A673 (cell line): ENCODE measurements around the gene METTL26. TPM values are rescaled to one million over a fixed set of nuclear protein-coding genes. Genes with fewer than 3 reads are reported as not detected.

ENCODE experiments used
- BruUV-seq: library from RNA; stranded (reverse); fragments of 400-500 nt; replicated peaks from 2 replicates; lab custom pipeline; 2021; lab: Mats Ljungman, UMichigan
- CTCF ChIA-PET: fragments of 300-600 bp; sonication (Branson Sonifier 250); formaldehyde crosslinking; loops from one replicate; lab custom pipeline; 2022; ENCODE audit warnings: antibody characterized with exemption; lab: Charles Lee
- POLR2A ChIA-PET: fragments of 300-600 bp; sonication (Branson Sonifier 250); formaldehyde crosslinking; loops from one replicate; lab custom pipeline; 2022; ENCODE audit warnings: antibody characterized with exemption; ENCODE audit not compliant: low non-redundant PET; lab: Charles Lee
- DNase-seq: peaks from one replicate; pipeline ENCODE4 v3.0.0-alpha.2; 2015; ENCODE audit warnings: low spot score
- H3K27ac ChIP-seq: fragments of 200-600 bp; sonication (generic); 2 replicates; pipeline ENCODE4 v1.5.1; 2016; ENCODE audit warnings: mixed run types, low read depth, mild to moderate bottlenecking, mixed read lengths, antibody characterized with exemption, low read length; ENCODE audit not compliant: poor library complexity, severe bottlenecking
- H3K27me3 ChIP-seq: fragments of 200-600 bp; sonication (generic); replicated peaks from 2 replicates; pipeline ENCODE4 v1.6.1; 2017; ENCODE audit warnings: mixed run types, low read depth, mild to moderate bottlenecking, mixed read lengths, antibody characterized with exemption, low read length; ENCODE audit not compliant: insufficient read depth, poor library complexity
- H3K36me3 ChIP-seq: fragments of 200-600 bp; sonication (generic); 2 replicates; pipeline ENCODE4 v1.6.1; 2016; ENCODE audit warnings: mixed run types, mild to moderate bottlenecking, mixed read lengths, antibody characterized with exemption, low read length; ENCODE audit not compliant: insufficient read depth, poor library complexity, severe bottlenecking
- H3K4me1 ChIP-seq: fragments of 200-600 bp; sonication (generic); 2 replicates; pipeline ENCODE4 v1.6.1; 2017; ENCODE audit warnings: mixed run types, mild to moderate bottlenecking, mixed read lengths, antibody characterized with exemption, low read length; ENCODE audit not compliant: insufficient read depth, poor library complexity, severe bottlenecking
- H3K4me3 ChIP-seq: fragments of 200-600 bp; sonication (generic); 2 replicates; pipeline ENCODE4 v1.5.1; 2016; ENCODE audit warnings: low read depth, mixed run types, mild to moderate bottlenecking, mixed read lengths, low read length; ENCODE audit not compliant: poor library complexity, severe bottlenecking
- H3K9me3 ChIP-seq: fragments of 200-600 bp; sonication (generic); 2 replicates; pipeline ENCODE4 v1.6.1; 2016; ENCODE audit warnings: mixed run types, low read depth, mild to moderate bottlenecking, mixed read lengths, antibody characterized with exemption, low read length; ENCODE audit not compliant: poor library complexity, severe bottlenecking
- CTCF ChIP-seq: fragments of 300-800, 200-600 bp; sonication (generic); conservative IDR thresholded peaks from 2 replicates; pipeline ENCODE4 v1.5.1; 2017; ENCODE audit warnings: low read depth, mild to moderate bottlenecking, antibody characterized with exemption, low read length, moderate library complexity, mixed read lengths
- EZH2 ChIP-seq: fragments of 200-600 bp; sonication (generic); IDR thresholded peaks from 2 replicates; pipeline ENCODE4 v1.6.1; 2017; ENCODE audit warnings: borderline replicate concordance, low read depth, mild to moderate bottlenecking, mixed read lengths, antibody characterized with exemption, low read length; ENCODE audit not compliant: poor library complexity, severe bottlenecking
- intact Hi-C: fragments of 100-400 bp; cut with micrococcal nuclease; formaldehyde crosslinking; loops from one replicate; pipeline ENCODE4 v1.10.0; 2022; ENCODE audit not compliant: unreplicated experiment
- total RNA-seq: library from RNA; stranded (reverse); gene quantifications from 2 replicates; pipeline ENCODE4 v1.2.3, GENCODE V29; 2021

METTL26 gene
- total RNA-seq, 1 experiment from 2014 or later: 138 TPM

GRCh38 chr16:647173-647902 is 11.2 kb upstream of the METTL26 start:
- no peaks in the 10 kb centered on the region for H3K9me3 ChIP-seq
- no peaks in the 10 kb centered on the region for H3K27me3 ChIP-seq
- no peak for DNase-seq
- no peak overlapping the region for H3K27ac ChIP-seq
- intact Hi-C loops: no loop called here
- no peak for TF ChIP-seq CTCF
- TF ChIP-seq EZH2: no peak
- CTCF ChIA-PET: interaction anchor here (0.7 to 1.0 kb wide), 2 partner anchors 9 to 18 kb away, joined by 3 to 5 read pairs; no protein-coding TSS in a partner anchor
- H3K4me3 ChIP-seq: no peak overlapping the region
- H3K36me3 ChIP-seq: no peaks in the 10 kb centered on the region
- POLR2A ChIA-PET: no interaction called here
- H3K4me1 ChIP-seq: peaks cover 9% of the 10 kb centered on the region
- BruUV-seq: no TSS peak

GRCh38 chr16:646679-647172 is 10.6 kb upstream of the METTL26 start:
- H3K9me3 ChIP-seq: no peaks in the 10 kb centered on the region
- DNase-seq: no peak
- H3K4me1 ChIP-seq: peaks cover 10% of the 10 kb centered on the region
- H3K27ac ChIP-seq: no peak overlapping the region
- no peaks in the 10 kb centered on the region for H3K27me3 ChIP-seq
- CTCF ChIA-PET: no interaction called here
- TF ChIP-seq CTCF (no peak), EZH2 (no peak)
- POLR2A ChIA-PET: no interaction called here
- H3K36me3 ChIP-seq: no peaks in the 10 kb centered on the region
- BruUV-seq: no TSS peak
- H3K4me3 ChIP-seq: no peak overlapping the region
- intact Hi-C loops: no loop called here

- no peak overlapping the region for H3K27ac ChIP-seq
- POLR2A ChIA-PET: no interaction called here
Measured at GRCh38 chr16:645852-646678, 10.0 kb upstream of the METTL26 start.

More at GRCh38 chr16:645852-646678, 10.0 kb upstream of the METTL26 start:
- TF ChIP-seq CTCF (no peak), EZH2 (no peak)
- Histone ChIP-seq H3K36me3 (no peaks in the 10 kb centered on the region), H3K4me3 (no peak overlapping the region), H3K9me3 (no peaks in the 10 kb centered on the region), H3K4me1 (peaks cover 10% of the 10 kb centered on the region), H3K27me3 (no peaks in the 10 kb centered on the region)
- no TSS peak for BruUV-seq
- CTCF ChIA-PET: no interaction called here
- no peak for DNase-seq
- intact Hi-C loops: no loop called here
